GM18505 (cell line): ENCODE data around the gene EEF1AKMT2.

ENCODE experiments used
- ATAC-seq: cut with Tn5 transposase; IDR thresholded peaks from one replicate; pipeline ENCODE4 v1.9.1; 2021; ENCODE audit not compliant: unreplicated experiment
- POLR2A ChIP-seq: IDR thresholded peaks from 4 replicates; pipeline ENCODE4 v1.6.1; 2011; ENCODE audit warnings: borderline replicate concordance; ENCODE audit not compliant: insufficient read depth, insufficient read length; ENCODE audit errors: extremely low read depth

The EEF1AKMT2 gene

GRCh38 chr10:124745673-124746072 lies 46.0 kb downstream of the EEF1AKMT2 start:
- TF ChIP-seq POLR2A, result no peak
- no peak for ATAC-seq

GRCh38 chr10:124745252-124745651 lies 46.4 kb downstream of the EEF1AKMT2 start:
- ATAC-seq, result no peak
- TF ChIP-seq POLR2A, result no peak

DNA sequence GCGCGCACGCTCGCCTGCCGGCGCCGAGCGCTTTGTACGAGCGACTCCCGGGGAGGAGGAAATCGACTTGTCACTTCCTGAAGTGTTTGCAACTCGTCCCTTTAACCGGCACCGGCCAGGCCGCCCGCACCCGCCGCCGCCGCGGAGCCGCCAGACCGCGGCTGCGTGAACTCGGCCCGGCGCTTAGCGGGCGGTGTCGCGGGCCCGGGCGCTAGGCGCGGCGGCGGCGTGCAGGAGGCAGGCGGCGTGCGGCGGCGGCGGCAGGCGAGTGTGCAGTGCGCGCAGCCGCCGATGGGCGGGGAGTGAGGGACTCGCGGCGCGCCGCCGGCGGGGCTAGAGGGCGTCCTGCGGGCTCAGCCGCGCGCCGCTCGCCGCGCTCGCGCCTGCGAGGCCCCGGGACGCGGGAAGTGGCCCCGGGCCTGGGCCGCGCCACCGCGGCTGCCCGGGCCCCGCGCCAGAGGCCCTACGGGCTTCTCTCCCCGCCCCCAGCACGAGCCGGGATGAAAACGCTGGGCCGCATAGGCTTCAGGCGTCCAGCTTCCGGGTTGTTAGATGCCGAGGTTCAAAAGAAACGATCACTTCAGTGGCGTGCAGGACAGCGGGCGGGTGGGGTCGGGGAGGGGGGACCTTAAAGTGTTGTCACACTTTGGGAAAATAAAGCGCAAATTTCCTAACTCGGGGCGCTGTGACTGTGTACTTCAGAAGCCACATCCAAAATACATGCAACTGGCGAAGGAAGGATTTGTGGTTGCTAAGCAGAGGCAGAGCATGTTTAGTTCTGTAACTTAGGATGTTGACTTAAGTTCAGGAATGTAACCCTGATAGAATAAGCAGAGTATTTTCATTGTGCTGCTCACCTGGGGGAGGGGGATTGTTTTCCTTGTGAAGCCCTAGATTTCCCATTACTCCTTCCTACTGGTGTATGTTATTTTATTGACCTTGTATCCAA lies 47.3 kb downstream of the EEF1AKMT2 start, which contains the start of gene FAM53B:
FAM53B (minus strand) TSS at position 277 of the 949 bp plus-strand sequence. CDS start 37,665 bp downstream, outside the sequence.
- peak; percentile 57 for ATAC-seq
- peak; percentile 63 for TF ChIP-seq POLR2A

DNA sequence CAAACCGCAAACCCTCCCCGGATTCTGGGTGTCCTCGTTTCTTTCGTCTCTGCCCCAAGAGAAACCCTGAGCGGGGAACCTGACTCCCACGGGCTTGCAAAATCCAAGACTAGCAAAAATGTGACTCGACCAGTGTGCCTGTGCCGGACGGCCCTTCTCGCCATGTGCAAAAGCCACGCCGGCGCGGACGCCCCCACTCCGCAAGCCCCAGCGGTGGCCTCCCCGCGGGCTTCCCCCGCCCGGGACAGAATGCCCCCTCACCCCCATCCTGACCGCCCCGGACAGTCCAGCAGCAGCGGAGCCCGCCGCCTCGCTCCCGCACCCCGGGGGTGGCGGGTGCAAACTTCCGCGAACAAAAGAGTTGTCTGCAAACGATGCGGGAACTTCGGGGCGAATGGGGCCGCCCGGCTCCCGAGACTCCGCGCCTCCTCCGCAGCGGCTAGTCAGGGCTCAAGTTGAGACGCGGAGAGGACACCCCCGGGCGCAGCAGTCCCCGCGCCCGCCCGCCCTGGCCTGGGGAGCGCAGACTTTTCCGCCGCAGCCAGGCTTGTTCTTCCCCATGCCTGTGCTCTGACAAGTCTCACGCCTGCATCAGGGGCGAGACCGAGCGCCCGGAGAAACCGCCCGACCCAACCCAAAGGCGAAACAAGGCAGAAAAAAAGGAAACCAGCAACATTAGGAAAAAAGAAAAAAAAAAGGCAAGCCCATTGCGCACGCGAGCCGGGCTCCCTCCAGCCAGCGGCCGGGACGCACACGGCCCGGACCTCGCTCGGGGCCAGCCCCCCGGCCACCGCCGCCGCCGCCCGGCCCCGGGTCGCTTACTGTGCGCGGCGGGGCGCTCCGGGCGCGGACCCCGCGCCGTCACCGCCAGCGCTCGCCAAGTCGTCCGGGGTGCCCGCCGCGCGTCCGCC lies 48.2 kb downstream of the EEF1AKMT2 start:
- TF ChIP-seq POLR2A, result no peak
- ATAC-seq, result peak; percentile 29

GRCh38 chr10:124742413-124743190 lies 49.1 kb downstream of the EEF1AKMT2 start:
- no peak for ATAC-seq
- TF ChIP-seq POLR2A, result no peak

GRCh38 chr10:124741922-124742412 lies 49.7 kb downstream of the EEF1AKMT2 start:
- no peak for ATAC-seq
- no peak for TF ChIP-seq POLR2A

GRCh38 chr10:124741281-124741921 lies 50.3 kb downstream of the EEF1AKMT2 start:
- TF ChIP-seq POLR2A, result no peak
- ATAC-seq, result peak; percentile 31

GRCh38 chr10:124740369-124741280 lies 51.1 kb downstream of the EEF1AKMT2 start:
- peak; percentile 8 for ATAC-seq
- no peak for TF ChIP-seq POLR2A

GRCh38 chr10:124739986-124740368 lies 51.7 kb downstream of the EEF1AKMT2 start:
- no peak for TF ChIP-seq POLR2A
- ATAC-seq, result no peak

- ATAC-seq, result no peak
- no peak for TF ChIP-seq POLR2A
Observed at GRCh38 chr10:124739119-124739921, 52.4 kb downstream of the EEF1AKMT2 start.

DNA sequence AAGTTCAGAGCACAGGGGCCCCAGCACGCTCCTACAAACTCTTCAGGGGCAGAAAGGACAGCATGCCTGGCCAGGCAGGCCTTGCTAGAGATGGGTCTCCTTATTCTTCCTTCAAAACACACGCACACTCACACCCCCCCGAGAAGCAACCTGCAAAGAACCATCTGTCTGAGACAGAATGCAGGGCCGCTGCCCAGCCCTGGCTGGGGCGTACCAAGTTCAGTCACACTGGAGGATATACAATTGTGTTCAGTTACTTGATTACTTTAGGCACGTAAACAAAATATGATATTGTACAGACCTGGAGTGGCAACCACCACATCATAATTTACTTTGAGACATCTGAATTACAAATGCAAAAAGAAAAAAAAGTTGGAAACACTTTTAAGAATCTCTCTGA lies 53.2 kb downstream of the EEF1AKMT2 start:
- no peak for TF ChIP-seq POLR2A
- ATAC-seq, result no peak

DNA sequence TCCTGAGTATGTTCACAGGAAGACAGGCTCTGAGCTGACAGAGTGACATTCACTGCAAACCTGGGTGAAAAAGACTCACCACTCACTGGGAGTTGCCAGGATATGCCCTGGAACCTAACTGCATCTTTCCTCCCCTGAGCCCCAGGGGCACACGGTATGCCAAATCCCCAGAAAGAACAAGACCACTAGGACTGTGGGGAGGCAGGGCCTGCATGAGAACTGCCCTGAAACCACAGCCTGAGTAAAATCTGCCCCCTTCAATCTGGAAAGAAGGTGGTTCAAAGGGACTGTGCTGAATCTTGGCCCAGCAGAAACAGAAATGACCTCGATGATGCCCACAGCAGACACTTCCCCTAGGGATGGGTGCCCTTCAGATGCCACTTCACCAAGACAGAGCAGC lies 54.0 kb downstream of the EEF1AKMT2 start:
- no peak for ATAC-seq
- no peak for TF ChIP-seq POLR2A
